Activated B cell treated with CpG ODN at 0.5 μM for 24 hours (primary cell): ENCODE results near the gene TENT5A. TPM values are rescaled to one million over a fixed set of nuclear protein-coding genes. Genes with fewer than 3 reads are reported as not detected.
"Not testable (repeated sequence)": the region's sequence is repeated elsewhere in the genome, so short reads cannot be mapped to it uniquely, and the experiment has no call there.

ENCODE experiments used
- ATAC-seq: fragments of 200-7000 bp; cut with Tn5 transposase; one replicate; pipeline ENCODE4 v1.10.0; 2021; ENCODE audit warnings: low read depth, mild to moderate bottlenecking, moderate library complexity
- CTCF ChIA-PET: fragments of 350-600 bp; sonication (Branson Sonifier 250); formaldehyde crosslinking; loops from one replicate; lab custom pipeline; 2021; ENCODE audit warnings: antibody characterized with exemption; lab: Charles Lee
- POLR2A ChIA-PET: fragments of 350-600 bp; sonication (Branson Sonifier 250); formaldehyde crosslinking; loops from one replicate; lab custom pipeline; 2021; ENCODE audit warnings: antibody characterized with exemption; lab: Charles Lee
- DNase-seq: peaks from one replicate; pipeline ENCODE4 v3.0.0; 2022
- H3K27ac Mint-ChIP-seq: one replicate; pipeline ENCODE4 v1.8.0; 2020; ENCODE audit warnings: mixed read lengths
- H3K27me3 Mint-ChIP-seq: one replicate; pipeline ENCODE4 v1.8.0; 2021; ENCODE audit warnings: mixed read lengths
- H3K36me3 Mint-ChIP-seq: one replicate; pipeline ENCODE4 v1.8.0; 2021; ENCODE audit warnings: low read depth, mixed read lengths
- H3K4me1 Mint-ChIP-seq: one replicate; pipeline ENCODE4 v1.8.0; 2021; ENCODE audit warnings: mixed read lengths
- H3K4me3 Mint-ChIP-seq: one replicate; pipeline ENCODE4 v1.8.0; 2020; ENCODE audit warnings: mild to moderate bottlenecking, mixed read lengths
- H3K9me3 Mint-ChIP-seq: one replicate; pipeline ENCODE4 v1.8.0; 2020; ENCODE audit warnings: mixed read lengths
- intact Hi-C: fragments of 100-400 bp; cut with micrococcal nuclease; formaldehyde crosslinking; loops from one replicate; pipeline ENCODE4 v1.15.1; 2024
- total RNA-seq: library from RNA; stranded (reverse); gene quantifications from 2 replicates; pipeline ENCODE4 v1.2.3, GENCODE V29; 2022
- TF ChIP-seq, protein P1 (sequence below): fragments of 200-600 bp; IDR thresholded peaks from one replicate; pipeline ENCODE4 v1.8.0; 2022; ENCODE audit warnings: antibody characterized with exemption, mild to moderate bottlenecking

TENT5A gene
- total RNA-seq, 1 donor from 2014 or later = 7.5 TPM

DNA sequence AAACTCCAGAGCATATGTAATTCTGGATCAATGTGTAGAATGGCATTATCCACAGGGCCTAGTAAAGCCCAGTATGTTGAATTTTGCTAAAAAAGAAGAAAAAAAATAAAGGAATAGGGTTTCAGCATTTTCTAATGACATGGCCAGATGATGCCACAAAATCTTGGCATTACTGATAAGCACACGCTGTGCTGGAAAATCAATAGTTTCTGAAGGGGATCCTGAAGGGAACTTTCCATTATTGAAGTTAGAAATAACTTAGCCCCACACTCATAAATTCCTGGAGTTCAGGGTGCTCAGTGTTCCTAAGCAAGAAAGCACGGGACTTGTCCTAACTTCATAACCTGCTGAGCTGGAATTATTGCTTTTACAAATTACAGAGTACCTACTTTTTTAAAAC, 10.8 kb downstream of the TENT5A start:
- H3K4me3 Mint-ChIP-seq = no peak overlapping the region
- TF ChIP-seq, protein P1, sequence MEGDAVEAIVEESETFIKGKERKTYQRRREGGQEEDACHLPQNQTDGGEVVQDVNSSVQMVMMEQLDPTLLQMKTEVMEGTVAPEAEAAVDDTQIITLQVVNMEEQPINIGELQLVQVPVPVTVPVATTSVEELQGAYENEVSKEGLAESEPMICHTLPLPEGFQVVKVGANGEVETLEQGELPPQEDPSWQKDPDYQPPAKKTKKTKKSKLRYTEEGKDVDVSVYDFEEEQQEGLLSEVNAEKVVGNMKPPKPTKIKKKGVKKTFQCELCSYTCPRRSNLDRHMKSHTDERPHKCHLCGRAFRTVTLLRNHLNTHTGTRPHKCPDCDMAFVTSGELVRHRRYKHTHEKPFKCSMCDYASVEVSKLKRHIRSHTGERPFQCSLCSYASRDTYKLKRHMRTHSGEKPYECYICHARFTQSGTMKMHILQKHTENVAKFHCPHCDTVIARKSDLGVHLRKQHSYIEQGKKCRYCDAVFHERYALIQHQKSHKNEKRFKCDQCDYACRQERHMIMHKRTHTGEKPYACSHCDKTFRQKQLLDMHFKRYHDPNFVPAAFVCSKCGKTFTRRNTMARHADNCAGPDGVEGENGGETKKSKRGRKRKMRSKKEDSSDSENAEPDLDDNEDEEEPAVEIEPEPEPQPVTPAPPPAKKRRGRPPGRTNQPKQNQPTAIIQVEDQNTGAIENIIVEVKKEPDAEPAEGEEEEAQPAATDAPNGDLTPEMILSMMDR = no peak
- CTCF ChIA-PET = no interaction called here
- no peaks in the 10 kb centered on the region for H3K36me3 Mint-ChIP-seq
- H3K27ac Mint-ChIP-seq = no peak overlapping the region
- no peaks in the 10 kb centered on the region for H3K9me3 Mint-ChIP-seq
- POLR2A ChIA-PET = no interaction called here
- peaks cover 19% of the 10 kb centered on the region for H3K4me1 Mint-ChIP-seq
- intact Hi-C loops = no loop called here
- no peak for DNase-seq
- H3K27me3 Mint-ChIP-seq = no peaks in the 10 kb centered on the region
- no peak for ATAC-seq

DNA sequence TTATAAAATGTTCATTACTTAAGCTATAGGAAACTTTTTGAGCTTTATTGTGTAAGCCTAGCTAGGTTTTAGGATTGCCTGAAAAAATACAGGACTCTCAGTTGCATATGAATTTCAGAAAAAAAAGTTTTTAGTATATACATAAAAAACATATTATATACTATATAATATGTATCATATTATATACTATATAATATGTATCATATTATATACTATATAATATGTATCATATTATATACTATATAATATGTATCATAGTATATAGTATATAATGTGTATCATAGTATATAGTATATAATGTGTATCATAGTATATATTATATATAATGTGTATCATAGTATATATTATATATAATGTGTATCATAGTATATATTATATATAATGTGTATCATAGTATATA, 11.9 kb downstream of the TENT5A start:
- H3K4me3 Mint-ChIP-seq, POLR2A ChIA-PET, H3K9me3 Mint-ChIP-seq, DNase-seq, H3K27me3 Mint-ChIP-seq, H3K36me3 Mint-ChIP-seq, H3K27ac Mint-ChIP-seq, CTCF ChIA-PET, ATAC-seq, intact Hi-C loops: not testable (repeated sequence)
- H3K4me1 Mint-ChIP-seq = peaks cover 13% of the 10 kb centered on the region

DNA sequence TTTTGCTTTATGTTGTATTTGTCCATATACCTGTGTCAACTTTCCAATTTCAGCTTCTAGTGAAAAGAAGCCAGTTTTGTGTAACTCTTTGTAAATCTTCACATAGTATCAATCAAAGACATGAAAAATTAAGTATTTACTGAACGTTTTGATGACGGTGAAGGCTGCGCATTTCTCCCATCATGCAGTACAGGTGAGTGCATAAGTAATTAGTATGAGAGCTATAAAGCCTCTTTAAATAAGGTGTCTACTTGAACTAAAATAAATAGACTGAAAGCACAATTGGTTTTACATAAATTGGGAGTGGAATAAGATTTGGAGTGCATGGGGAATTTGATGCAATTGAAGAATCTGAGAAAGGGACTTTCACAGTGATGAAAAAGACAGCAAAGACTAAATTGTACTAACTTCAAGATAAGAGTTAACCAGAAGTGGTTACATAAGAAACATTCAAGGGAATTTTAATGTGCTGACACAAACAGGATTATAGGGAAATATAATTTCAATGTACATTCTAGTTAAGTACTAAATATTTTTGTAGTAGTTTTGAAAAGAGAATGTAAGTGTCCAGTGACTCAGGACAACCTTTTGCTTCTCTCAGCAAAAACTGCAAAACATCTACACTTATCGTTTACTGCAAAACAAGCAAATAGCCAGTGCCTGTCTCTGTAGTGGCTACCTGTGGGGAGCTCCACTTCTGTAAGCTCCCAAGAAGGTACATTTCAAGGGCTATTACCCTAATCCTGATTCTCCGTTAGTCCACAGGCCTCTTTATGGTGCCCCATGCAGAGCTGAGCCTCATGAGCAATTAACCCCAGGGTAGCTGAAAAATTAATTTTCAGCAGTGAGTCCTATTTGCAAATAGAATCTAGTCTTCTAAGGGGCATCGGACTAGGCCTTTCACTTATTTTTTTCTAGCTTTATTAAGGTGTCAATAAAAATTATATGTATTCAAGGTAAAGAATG, 13.0 kb downstream of the TENT5A start:
- ATAC-seq (no peak), DNase-seq (no peak)
- peaks cover 4% of the 10 kb centered on the region for H3K4me1 Mint-ChIP-seq
- H3K36me3 Mint-ChIP-seq = no peaks in the 10 kb centered on the region
- H3K4me3 Mint-ChIP-seq = no peak overlapping the region
- TF ChIP-seq, protein P1 = no peak
- H3K9me3 Mint-ChIP-seq = peaks cover 4% of the 10 kb centered on the region
- intact Hi-C loops = no loop called here
- H3K27ac Mint-ChIP-seq = no peak overlapping the region
- no peaks in the 10 kb centered on the region for H3K27me3 Mint-ChIP-seq
- POLR2A ChIA-PET = no interaction called here
- CTCF ChIA-PET = no interaction called here

DNA sequence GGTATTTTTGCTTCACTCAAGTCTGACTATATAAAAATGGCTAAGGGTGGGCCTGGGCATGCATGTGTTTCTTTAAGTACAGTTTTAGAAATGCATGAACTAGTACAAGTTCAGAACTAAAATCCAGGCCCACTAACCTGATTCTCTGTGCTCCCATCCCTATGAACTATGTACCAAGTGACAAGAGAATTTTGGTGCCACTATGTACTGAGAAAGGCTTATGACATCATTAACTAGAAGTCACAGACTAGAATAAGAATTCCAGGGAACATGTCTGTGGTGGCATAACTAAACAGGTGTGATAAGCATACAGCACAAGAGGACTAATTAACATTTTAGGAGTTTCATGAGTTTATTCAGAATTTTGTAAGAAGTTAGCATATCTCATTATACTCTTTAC, 16.1 kb downstream of the TENT5A start:
- TF ChIP-seq, protein P1 = no peak
- no peaks in the 10 kb centered on the region for H3K4me1 Mint-ChIP-seq
- H3K27ac Mint-ChIP-seq = no peak overlapping the region
- CTCF ChIA-PET = no interaction called here
- no peaks in the 10 kb centered on the region for H3K36me3 Mint-ChIP-seq
- no peak overlapping the region for H3K4me3 Mint-ChIP-seq
- ATAC-seq (no peak), DNase-seq (no peak)
- POLR2A ChIA-PET = no interaction called here
- no peaks in the 10 kb centered on the region for H3K27me3 Mint-ChIP-seq
- peaks cover 4% of the 10 kb centered on the region for H3K9me3 Mint-ChIP-seq
- intact Hi-C loops = no loop called here

DNA sequence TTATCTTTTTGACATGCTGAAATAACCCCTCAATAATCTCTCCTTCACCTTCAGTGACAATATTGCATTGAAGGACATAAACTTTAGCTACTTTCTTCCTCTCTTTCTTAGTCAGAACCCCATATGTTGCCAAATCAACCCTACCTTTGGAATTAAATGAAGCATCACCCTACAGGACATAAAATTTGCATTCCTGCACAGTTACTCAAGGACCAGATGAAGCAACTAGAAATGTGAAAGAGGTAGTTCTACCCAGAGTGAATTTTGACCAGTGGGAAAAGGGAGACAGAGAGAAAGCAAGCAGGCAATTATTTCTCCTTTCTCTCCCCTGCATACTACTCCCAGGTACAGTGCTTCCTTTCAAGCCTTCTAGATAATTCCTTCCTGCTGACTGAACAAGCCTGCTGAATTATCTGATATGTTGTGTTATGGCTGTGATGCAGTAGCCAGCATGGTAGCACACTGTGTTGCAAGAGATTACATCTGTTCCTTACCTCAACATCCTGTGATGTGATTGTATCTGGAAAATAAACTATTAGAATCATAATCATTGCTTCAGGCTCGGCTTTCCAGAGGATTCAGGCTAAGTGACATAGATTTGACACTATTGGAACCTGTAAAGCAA, 16.6 kb downstream of the TENT5A start:
- intact Hi-C loops = no loop called here
- Mint-ChIP-seq H3K36me3 (no peaks in the 10 kb centered on the region), H3K27me3 (no peaks in the 10 kb centered on the region), H3K27ac (no peak overlapping the region), H3K4me3 (no peak overlapping the region), H3K4me1 (no peaks in the 10 kb centered on the region), H3K9me3 (peaks cover 4% of the 10 kb centered on the region)
- ATAC-seq (no peak), DNase-seq (no peak)
- TF ChIP-seq, protein P1 = no peak
- CTCF ChIA-PET = no interaction called here
- POLR2A ChIA-PET = no interaction called here
